Endothelial cell of umbilical vein (primary cell): ENCODE results near the gene TTC9B. TPM values are rescaled to one million over a fixed set of nuclear protein-coding genes. Genes with fewer than 3 reads are reported as not detected.
A peak's percentile ranks its signal among the peaks of the same experiment; 100 is the strongest.

Source experiments
- BruUV-seq: library from RNA; stranded (reverse); fragments of 400-500 nt; replicated peaks from 2 replicates; lab custom pipeline; 2021; lab: Mats Ljungman, UMichigan
- CTCF ChIA-PET: fragments of 300-600, 350-600 bp; sonication (Branson Sonifier 250); formaldehyde crosslinking; loops from one replicate; lab custom pipeline; 2021; ENCODE audit warnings: antibody characterized with exemption, inconsistent platforms; lab: Charles Lee
- POLR2A ChIA-PET: fragments of 300-600, 350-600 bp; sonication (Branson Sonifier 250); formaldehyde crosslinking; loops from one replicate; lab custom pipeline; 2021; ENCODE audit warnings: antibody characterized with exemption, inconsistent platforms; lab: Charles Lee
- DNase-seq: peaks from one replicate; pipeline ENCODE4 v3.0.0-alpha.2; 2011; ENCODE audit warnings: low read depth, low spot score
- FAIRE-seq: peaks from 2 replicates; lab custom pipeline; 2011; peaks lifted over from hg19 to GRCh38; lab: Jason Lieb, UNC
- H2AFZ ChIP-seq: 2 replicates; pipeline ENCODE4 v1.6.0; 2012; ENCODE audit warnings: low read depth, low read length, control low read depth, inconsistent platforms
- H3K27ac ChIP-seq: 2 replicates; pipeline ENCODE4 v1.5.1; 2011; ENCODE audit warnings: low read depth, mild to moderate bottlenecking, control low read depth, low read length, moderate library complexity; ENCODE audit not compliant: insufficient read depth
- H3K27me3 ChIP-seq, 2 experiments: 2 replicates each; pipeline versions ENCODE4 v1.6.0 to v1.6.1; 2011; ENCODE audit warnings: low read length in 2 of 2, mixed read lengths in 1 of 2; ENCODE audit not compliant: control insufficient read depth in 2 of 2, insufficient read depth in 2 of 2
- H3K36me3 ChIP-seq, 2 experiments: 2 replicates in 1 of 2; 3 replicates in 1 of 2; pipeline ENCODE4 v1.5.1; 2011; ENCODE audit warnings: low read length in 2 of 2, mild to moderate bottlenecking in 1 of 2, moderate library complexity in 1 of 2; ENCODE audit not compliant: control insufficient read depth in 2 of 2, insufficient read depth in 2 of 2; ENCODE audit errors: extremely low read depth in 1 of 2
- H3K4me1 ChIP-seq: 3 replicates; pipeline ENCODE4 v1.5.1; 2011; ENCODE audit warnings: mild to moderate bottlenecking, low read length; ENCODE audit not compliant: control insufficient read depth, insufficient read depth; ENCODE audit errors: extremely low read depth
- H3K4me2 ChIP-seq: 2 replicates; pipeline ENCODE4 v1.6.1; 2011; ENCODE audit warnings: low read length, control low read depth, mixed read lengths; ENCODE audit not compliant: insufficient read depth
- H3K4me3 ChIP-seq, 3 experiments: fragments of 200-600 bp in 1 of 3; sonication (generic), shearing (Covaris generic) in 1 of 3; replicated peaks in 1 of 3; 2 replicates each; pipeline ENCODE4 v1.5.1; 2011 to 2016; ENCODE audit warnings: control low read depth in 3 of 3, low read length in 3 of 3, mild to moderate bottlenecking in 2 of 3, inconsistent platforms in 1 of 3, low read depth in 1 of 3, moderate library complexity in 1 of 3; ENCODE audit not compliant: insufficient read depth in 1 of 3
- H3K79me2 ChIP-seq: 2 replicates; pipeline ENCODE4 v1.6.0; 2012; ENCODE audit warnings: low read length, inconsistent platforms; ENCODE audit not compliant: control insufficient read depth, insufficient read depth
- H3K9ac ChIP-seq: replicated peaks from 2 replicates; pipeline ENCODE3; 2011; ENCODE audit warnings: low read length, control low read depth; ENCODE audit not compliant: insufficient read depth; ENCODE audit errors: extremely low read depth
- H3K9me1 ChIP-seq: replicated peaks from 3 replicates; pipeline ENCODE4 v1.6.0; 2011; ENCODE audit warnings: mild to moderate bottlenecking, low read length; ENCODE audit not compliant: control insufficient read depth, insufficient read depth; ENCODE audit errors: extremely low read depth
- H3K9me3 ChIP-seq: replicated peaks from 2 replicates; pipeline ENCODE4 v1.5.1; 2012; ENCODE audit warnings: low read length, inconsistent platforms; ENCODE audit not compliant: control insufficient read depth, insufficient read depth
- H4K20me1 ChIP-seq: replicated peaks from 2 replicates; pipeline ENCODE3; 2011; ENCODE audit warnings: mild to moderate bottlenecking, low read length; ENCODE audit not compliant: control insufficient read depth, insufficient read depth; ENCODE audit errors: extremely low read depth
- CTCF ChIP-seq, 2 donors: IDR thresholded peaks; 1 replicate in 1 of 2; 2 replicates in 1 of 2; pipeline ENCODE4 v1.5.1; 2011; ENCODE audit warnings: low read length in 2 of 2, mild to moderate bottlenecking in 2 of 2, moderate library complexity in 2 of 2, control low read depth in 1 of 2, inconsistent platforms in 1 of 2, low read depth in 1 of 2; ENCODE audit not compliant: insufficient read depth in 1 of 2; ENCODE audit errors: extremely low read depth in 1 of 2
- EZH2 ChIP-seq: IDR thresholded peaks from 2 replicates; pipeline ENCODE4 v1.6.1; 2012; ENCODE audit warnings: borderline replicate concordance, low read depth, mild to moderate bottlenecking, moderate library complexity, low read length, inconsistent platforms; ENCODE audit not compliant: severe bottlenecking
- FOS ChIP-seq: IDR thresholded peaks from 2 replicates; pipeline ENCODE4 v1.6.1; 2011; ENCODE audit warnings: mild to moderate bottlenecking, low read length, moderate library complexity, borderline replicate concordance; ENCODE audit not compliant: insufficient read depth
- GATA2 ChIP-seq: IDR thresholded peaks from 2 replicates; pipeline ENCODE4 v1.7.0; 2011; ENCODE audit warnings: low read depth, mild to moderate bottlenecking, moderate library complexity, mixed read lengths, low read length; ENCODE audit not compliant: insufficient read length, insufficient read depth
- JUN ChIP-seq: IDR thresholded peaks from 2 replicates; pipeline ENCODE4 v1.6.1; 2011; ENCODE audit warnings: borderline replicate concordance, low read depth; ENCODE audit not compliant: insufficient read length, insufficient read depth
- MAX ChIP-seq: IDR thresholded peaks from 2 replicates; pipeline ENCODE4 v1.6.1; 2011; ENCODE audit not compliant: insufficient read depth, insufficient read length
- MYC ChIP-seq: IDR thresholded peaks from one replicate; pipeline ENCODE4 v1.6.1; 2011; ENCODE audit warnings: mild to moderate bottlenecking, low read depth, low read length
- POLR2A ChIP-seq: IDR thresholded peaks from 2 replicates; pipeline ENCODE4 v1.6.1; 2012; ENCODE audit warnings: low read depth, mild to moderate bottlenecking, control low read depth, low read length
- POLR2AphosphoS5 ChIP-seq: IDR thresholded peaks from 2 replicates; pipeline ENCODE4 v1.6.1; 2012; ENCODE audit warnings: low read depth, mild to moderate bottlenecking, control low read depth, low read length, moderate library complexity; ENCODE audit not compliant: insufficient read depth
- dilution Hi-C: fragments of 300-500 bp; cut with MboI; formaldehyde crosslinking; loops from one replicate; pipeline ENCODE4 v1.15.0; 2019; ENCODE audit warnings: low sequenced_read_pairs; ENCODE audit not compliant: extremely low pct_ligation_motif_present
- intact Hi-C: fragments of 100-400 bp; cut with micrococcal nuclease; formaldehyde crosslinking; loops from one replicate; pipeline ENCODE4 v1.10.0; 2022
- polyA plus RNA-seq, 4 experiments: library from polyadenylated mRNA; depleted of rRNA in 3 of 4; stranded (reverse) in 3 of 4; unstranded in 1 of 4; fragments of >200 nt; gene quantifications; 2 replicates each; pipeline versions ENCODE4 v1.2.1 to v1.2.3, GENCODE V29; 2011 to 2012; ENCODE audit warnings: missing spikeins in 1 of 4
- total RNA-seq: library from RNA; stranded (reverse); gene quantifications from 2 replicates; pipeline ENCODE4 v1.2.3, GENCODE V29; 2021

The TTC9B gene
- total and polyA plus RNA-seq, 2 donors (not counting 3 experiments of a cell fraction or from before 2014, with no cell fraction given) = not detected

- CTCF ChIA-PET = no interaction called here
- H3K4me2 ChIP-seq = peak overlapping the region; percentile 5
Observed at GRCh38 chr19:40225440-40226305, 7.5 kb upstream of the TTC9B start.

More at GRCh38 chr19:40225440-40226305, 7.5 kb upstream of the TTC9B start:
- H3K9ac ChIP-seq = no peak overlapping the region
- dilution Hi-C loops = no loop called here
- no peaks in the 10 kb centered on the region for H3K79me2 ChIP-seq
- TF ChIP-seq GATA2 (no peak), FOS (no peak), MYC (no peak), POLR2A (no peak), EZH2 (no peak), JUN (no peak), POLR2AphosphoS5 (no peak), MAX (no peak), CTCF (IDR thresholded peaks at IDR 0.05; ENCODE audit: extremely low read depth in 1 of 2, insufficient read depth in 1 of 2, low read depth in 1 of 2, low read length in 2 of 2) (no peak)
- POLR2A ChIA-PET = no interaction called here
- BruUV-seq = no TSS peak
- H3K4me1 ChIP-seq = peaks cover 14% of the 10 kb centered on the region
- no peaks in the 10 kb centered on the region for H3K9me3 ChIP-seq
- H3K27ac ChIP-seq = no peak overlapping the region
- DNase-seq (no peak), FAIRE-seq (no peak)
- no peak overlapping the region for H3K4me3 ChIP-seq
- H3K9me1 ChIP-seq = no peaks in the 10 kb centered on the region
- H2AFZ ChIP-seq = peak overlapping the region; percentile 22
- H3K27me3 ChIP-seq = peaks cover 23 to 35% of the 10 kb centered on the region in 2 experiments
- no peaks in the 10 kb centered on the region for H3K36me3 ChIP-seq
- intact Hi-C loops = no loop called here
- H4K20me1 ChIP-seq = no peaks in the 10 kb centered on the region
